Hippocampal formation (tissue), 2 donors: ENCODE measurements around the gene PCDHA5.

Experiments used
- DNase-seq, 2 donors: peaks; one replicate each; lab custom pipeline; 2025; lab: John Stamatoyannopoulos, UW

PCDHA5 gene

GRCh38 chr5:140862441-140863295, 41.3 kb downstream of the PCDHA5 start:
- DNase-seq = no peak

- peak; percentile 15 to 30 for DNase-seq
These were observed 47.5 kb downstream of the PCDHA5 start, which contains the start of gene PCDHA11 for GRCh38 chr5:140868721-140869554. TSS of gene PCDHA11 (plus strand) at chr5:140868957. CDS start at chr5:140869104, 147 bp downstream.

GRCh38 chr5:140869555-140869886, 48.1 kb downstream of the PCDHA5 start:
- no peak for DNase-seq

GRCh38 chr5:140870221-140871201, 49.1 kb downstream of the PCDHA5 start:
- no peak for DNase-seq
